GM15510 (cell line): Measurements from ENCODE around the gene SRPK2.

ENCODE experiments used
- POLR2A ChIP-seq: IDR thresholded peaks from 3 replicates; pipeline ENCODE4 v1.6.1; 2011; ENCODE audit warnings: borderline replicate concordance; ENCODE audit not compliant: insufficient read length; ENCODE audit errors: extremely low read depth

SRPK2 gene

GRCh38 chr7:105388356-105389087 is at the start of gene SRPK2:
Gene SRPK2 (minus strand): TSS chr7:105388921.
- TF ChIP-seq POLR2A: peak; percentile 61

DNA sequence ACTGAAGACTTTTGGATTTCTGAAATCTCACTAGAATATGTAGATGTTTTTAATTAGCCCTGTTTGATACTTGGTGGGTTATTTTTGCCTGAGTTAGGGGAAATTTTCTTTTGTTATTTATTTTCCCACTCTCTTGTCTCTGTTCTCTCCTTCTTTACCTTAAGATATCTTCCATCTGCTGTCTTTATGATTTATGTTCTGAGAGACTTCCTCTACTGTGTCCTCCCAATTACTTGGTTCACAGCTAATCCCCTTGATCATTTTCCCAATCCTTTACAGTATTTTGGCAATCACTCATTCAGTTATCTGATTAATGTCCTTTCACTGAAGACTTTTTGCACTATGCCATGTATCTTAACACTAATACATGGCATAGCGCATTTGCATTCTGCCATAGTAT is 49.5 kb upstream of the SRPK2 start:
- TF ChIP-seq POLR2A: no peak

DNA sequence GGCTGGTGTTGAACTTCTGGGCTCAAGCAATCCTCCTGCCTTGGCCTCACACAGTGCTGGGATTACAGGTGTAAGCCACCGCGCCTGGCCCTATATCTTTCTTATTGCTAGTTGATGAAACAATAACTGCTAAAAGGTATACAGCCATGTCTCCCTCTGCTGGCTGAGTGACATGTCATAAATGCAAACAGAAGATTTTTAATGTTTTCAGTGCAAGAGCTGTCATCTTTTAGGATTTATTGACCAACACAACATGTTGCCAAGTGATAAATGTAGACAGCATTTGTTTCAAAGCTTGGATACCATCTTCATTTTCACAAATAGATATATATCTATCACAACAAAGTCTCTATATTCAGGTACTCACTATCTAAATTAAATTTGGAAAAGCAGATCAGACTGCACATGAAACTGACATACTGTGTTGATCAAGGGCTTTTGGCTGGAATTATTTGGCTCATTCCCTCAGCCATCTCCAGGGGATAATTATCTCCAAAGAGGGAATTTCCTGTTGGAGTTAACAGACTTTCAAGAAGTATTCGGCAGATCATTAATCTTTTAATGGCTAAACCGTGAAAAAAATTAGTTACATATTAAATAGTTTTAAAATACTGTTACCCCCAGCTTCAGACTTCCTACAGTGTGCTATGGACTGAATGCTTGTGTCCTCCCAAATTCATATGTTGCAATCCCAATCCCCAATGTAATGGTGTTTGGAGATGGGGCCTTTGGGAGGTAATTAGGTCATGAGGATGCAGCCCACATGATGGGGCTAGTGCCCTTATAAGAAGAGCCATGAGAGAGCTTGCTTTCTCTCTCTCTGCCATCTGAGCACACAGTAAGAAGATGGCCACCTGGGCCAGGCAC is 41.3 kb upstream of the SRPK2 start:
- TF ChIP-seq POLR2A: no peak

DNA sequence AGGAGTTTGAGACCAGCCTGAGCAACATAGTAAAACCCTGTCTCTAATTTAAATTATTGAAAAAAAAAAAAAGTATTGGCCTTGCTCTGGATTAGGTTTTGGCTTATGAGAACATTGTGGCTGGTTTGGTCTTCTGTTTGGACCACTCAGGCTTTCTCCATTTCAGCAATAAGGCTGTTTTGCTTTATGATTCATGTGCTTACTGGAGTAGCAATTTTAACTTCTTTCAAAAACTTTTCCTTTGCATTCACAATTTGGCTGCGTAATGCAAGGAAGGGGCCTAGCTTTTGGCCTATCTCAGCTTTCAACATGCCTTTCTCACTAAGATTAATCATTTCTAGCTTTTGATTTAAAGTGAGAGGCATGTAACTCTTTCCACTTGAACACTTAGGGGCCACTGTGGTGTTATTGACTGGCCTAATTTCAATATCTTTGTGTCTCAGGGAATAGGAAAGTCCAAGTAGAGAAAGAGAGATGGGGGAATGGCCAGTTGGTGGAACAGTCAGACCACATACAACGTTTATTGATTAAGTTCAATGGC is 38.0 kb upstream of the SRPK2 start:
- TF ChIP-seq POLR2A: no peak

GRCh38 chr7:105423987-105424386 is 35.3 kb upstream of the SRPK2 start:
- no peak for TF ChIP-seq POLR2A

DNA sequence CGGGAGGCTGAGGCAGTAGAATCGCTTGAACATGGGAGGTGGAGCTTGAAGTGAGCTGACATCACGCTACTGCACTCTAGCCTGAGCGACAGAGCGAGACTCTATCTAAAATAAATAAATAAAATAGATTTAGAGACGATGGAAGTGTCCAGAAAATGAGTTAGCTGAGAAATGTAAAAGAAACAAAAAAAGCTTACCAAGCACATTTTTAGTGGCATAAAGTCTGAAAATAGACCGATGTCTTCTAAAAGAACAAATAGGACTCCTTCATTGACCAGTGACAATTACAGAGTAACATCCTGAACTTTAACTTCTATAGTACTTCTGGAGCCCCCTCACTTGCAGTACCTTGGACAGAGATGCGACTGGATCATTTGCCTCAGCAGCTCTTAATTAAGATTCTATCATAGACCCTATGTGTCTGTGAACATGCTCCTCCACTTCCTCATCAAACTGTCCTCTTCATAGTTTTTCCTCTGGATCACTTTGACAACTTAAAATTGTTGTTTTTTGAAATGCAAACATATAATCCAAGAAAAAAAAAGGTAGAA is 25.2 kb upstream of the SRPK2 start:
- no peak for TF ChIP-seq POLR2A

GRCh38 chr7:105408791-105409410 is 20.2 kb upstream of the SRPK2 start:
- TF ChIP-seq POLR2A: no peak

GRCh38 chr7:105403128-105403527 is 14.4 kb upstream of the SRPK2 start:
- no peak for TF ChIP-seq POLR2A

DNA sequence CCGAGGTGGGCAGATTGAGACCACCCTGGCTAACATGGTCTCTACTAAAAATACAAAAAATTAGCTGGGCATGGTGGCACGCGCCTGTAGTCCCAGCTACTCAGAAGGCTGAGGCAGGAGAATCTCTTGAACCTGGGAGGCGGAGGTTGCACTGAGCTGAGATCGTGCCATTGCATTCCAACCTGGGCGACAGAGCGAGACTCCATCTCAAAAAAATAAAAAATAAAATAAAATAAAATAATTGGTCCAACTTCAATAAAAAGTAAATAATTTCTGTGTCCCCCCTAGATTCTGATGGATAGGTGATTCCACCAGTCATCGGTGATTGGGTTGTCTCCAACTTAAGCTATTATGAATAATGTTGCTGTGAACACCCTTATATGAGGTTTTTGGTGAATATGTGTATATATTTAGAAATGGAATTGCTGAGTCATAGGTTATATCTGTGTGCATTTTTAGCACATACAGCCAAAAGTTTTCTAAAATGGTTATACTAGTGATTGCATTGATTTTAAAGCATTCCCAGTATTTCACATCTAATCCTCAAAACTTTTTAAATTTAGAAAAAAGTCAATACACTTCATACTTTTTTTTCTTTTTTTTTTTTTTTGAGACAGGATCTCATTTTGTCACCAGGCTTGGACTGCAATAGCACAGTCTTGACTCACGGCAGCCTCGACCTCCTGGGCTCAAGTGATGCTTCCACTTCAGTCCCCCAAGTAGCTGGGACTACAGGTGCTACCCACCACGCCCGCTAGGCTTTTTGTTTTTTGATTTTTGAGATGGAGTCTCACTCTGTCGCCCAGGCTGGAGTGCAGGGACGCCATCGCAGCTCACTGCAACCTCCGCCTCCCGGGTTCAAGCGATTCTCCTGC is 13.7 kb upstream of the SRPK2 start:
- no peak for TF ChIP-seq POLR2A

- TF ChIP-seq POLR2A: no peak
Observed at GRCh38 chr7:105399043-105399725, 10.5 kb upstream of the SRPK2 start.

- TF ChIP-seq POLR2A: no peak
Observed at GRCh38 chr7:105396566-105396965, 7.8 kb upstream of the SRPK2 start.

DNA sequence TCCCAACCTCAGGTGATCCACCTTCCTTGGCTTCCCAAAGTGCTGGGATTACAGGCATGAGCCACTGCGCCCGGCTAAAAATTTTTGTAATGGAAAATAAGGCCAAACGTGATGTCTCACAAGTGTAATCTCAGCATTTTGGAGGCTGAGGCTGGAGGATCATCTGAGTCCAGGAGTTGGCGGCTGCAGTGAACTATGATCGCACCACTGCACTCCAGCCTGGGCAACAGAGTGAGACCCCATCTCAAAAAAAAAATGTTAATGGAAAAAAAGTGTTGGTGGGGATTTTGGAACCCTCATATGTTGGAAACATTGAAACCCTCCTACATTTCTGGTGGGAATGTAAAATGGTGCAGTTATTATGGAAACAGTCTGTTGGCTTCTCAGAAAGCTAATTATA is 2.7 kb upstream of the SRPK2 start:
- TF ChIP-seq POLR2A: no peak

GRCh38 chr7:105389889-105390288 is 1.2 kb upstream of the SRPK2 start:
- no peak for TF ChIP-seq POLR2A
